Hematopoietic multipotent progenitor cell treated with erythropoietin and hydrocortisone succinate and interleukin-3 and kit ligand, for 4 days (in vitro differentiated cells): ENCODE measurements around the gene C1orf21.
A peak's percentile ranks its signal among the peaks of the same experiment; 100 is the strongest.
"Not testable (repeated sequence)": the region's sequence is repeated elsewhere in the genome, so short reads cannot be mapped to it uniquely, and the experiment has no call there.

Source experiments
- DNase-seq: peaks from one replicate; pipeline ENCODE4 v3.0.0-alpha.2; 2015

Gene C1orf21

GRCh38 chr1:184386312-184387068 lies at the start of gene C1orf21:
Gene C1orf21, plus strand, starts transcription at chr1:184387029. Its CDS starts 90,481 bp downstream, at chr1:184477510.
- DNase-seq, result peak; percentile 95

GRCh38 chr1:184337865-184338264 lies 49.0 kb upstream of the C1orf21 start:
- DNase-seq, result not testable (repeated sequence)

- peak; percentile 15 for DNase-seq
Observed at GRCh38 chr1:184340984-184341383, 45.8 kb upstream of the C1orf21 start.

GRCh38 chr1:184350573-184350972 lies 36.3 kb upstream of the C1orf21 start:
- DNase-seq, result peak; percentile 36

- no peak for DNase-seq
Observed at GRCh38 chr1:184351416-184351975, 35.3 kb upstream of the C1orf21 start.

GRCh38 chr1:184352776-184353175 lies 34.1 kb upstream of the C1orf21 start:
- no peak for DNase-seq

- DNase-seq, result no peak
Observed at GRCh38 chr1:184354719-184355118, 32.1 kb upstream of the C1orf21 start.

- DNase-seq, result no peak
Observed at GRCh38 chr1:184356891-184357290, 29.9 kb upstream of the C1orf21 start.

- DNase-seq, result no peak
Observed at GRCh38 chr1:184358256-184358655, 28.6 kb upstream of the C1orf21 start.

GRCh38 chr1:184359909-184360308 lies 26.9 kb upstream of the C1orf21 start:
- no peak for DNase-seq

- no peak for DNase-seq
Observed at GRCh38 chr1:184362876-184363275, 24.0 kb upstream of the C1orf21 start.

- no peak for DNase-seq
Observed at GRCh38 chr1:184365699-184366098, 21.1 kb upstream of the C1orf21 start.

- DNase-seq, result no peak
Observed at GRCh38 chr1:184366997-184367396, 19.8 kb upstream of the C1orf21 start.

- no peak for DNase-seq
Observed at GRCh38 chr1:184367427-184368038, 19.3 kb upstream of the C1orf21 start.

- no peak for DNase-seq
Observed at GRCh38 chr1:184368354-184368753, 18.5 kb upstream of the C1orf21 start.

GRCh38 chr1:184370850-184371249 lies 16.0 kb upstream of the C1orf21 start:
- DNase-seq, result no peak

GRCh38 chr1:184373155-184373554 lies 13.7 kb upstream of the C1orf21 start:
- DNase-seq, result no peak

- no peak for DNase-seq
Observed at GRCh38 chr1:184376369-184376768, 10.5 kb upstream of the C1orf21 start.

- peak; percentile 48 for DNase-seq
Observed at GRCh38 chr1:184379111-184379752, 7.6 kb upstream of the C1orf21 start.

- DNase-seq, result peak; percentile 20
Observed at GRCh38 chr1:184380468-184380867, 6.4 kb upstream of the C1orf21 start.

GRCh38 chr1:184383772-184384323 lies 3.0 kb upstream of the C1orf21 start:
- no peak for DNase-seq

- no peak for DNase-seq
Observed at GRCh38 chr1:184385865-184386311, 941 bp upstream of the C1orf21 start.

GRCh38 chr1:184387069-184387475 lies 243 bp downstream of the C1orf21 start:
- DNase-seq, result no peak
